ENCODE results near the gene LRRC55.

Gene LRRC55

DNA sequence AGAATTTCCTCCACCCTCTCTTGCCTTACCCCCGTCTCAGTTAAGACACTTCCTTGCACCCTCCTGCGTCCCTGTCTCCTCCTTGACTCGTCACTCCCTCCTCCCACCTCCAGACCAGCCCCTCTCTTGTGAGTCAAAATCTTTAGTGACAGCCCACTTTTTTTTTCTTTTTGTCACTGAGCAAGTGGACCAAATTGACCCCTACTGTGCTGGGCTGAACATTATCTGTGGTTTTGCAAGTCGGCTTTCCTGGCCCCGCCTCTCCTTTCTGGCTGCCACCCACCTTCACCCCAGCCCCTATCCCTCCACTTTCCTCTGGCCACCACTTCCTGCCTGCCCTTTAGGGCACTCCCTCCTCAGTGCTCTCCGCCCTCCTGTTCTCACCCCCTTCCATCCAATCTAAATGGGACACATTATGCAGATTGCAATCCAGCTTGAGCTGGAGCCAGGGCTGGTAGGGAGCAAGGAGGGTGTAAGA lies 55.5 kb downstream of the LRRC55 start, which contains the start of gene APLNR:
APLNR (minus strand) TSS at position 47 of the 478 bp plus-strand sequence. CDS start 246 bp downstream, outside the sequence.
- no peak for DNase-seq (ENCODE audit: low read depth)

DNA sequence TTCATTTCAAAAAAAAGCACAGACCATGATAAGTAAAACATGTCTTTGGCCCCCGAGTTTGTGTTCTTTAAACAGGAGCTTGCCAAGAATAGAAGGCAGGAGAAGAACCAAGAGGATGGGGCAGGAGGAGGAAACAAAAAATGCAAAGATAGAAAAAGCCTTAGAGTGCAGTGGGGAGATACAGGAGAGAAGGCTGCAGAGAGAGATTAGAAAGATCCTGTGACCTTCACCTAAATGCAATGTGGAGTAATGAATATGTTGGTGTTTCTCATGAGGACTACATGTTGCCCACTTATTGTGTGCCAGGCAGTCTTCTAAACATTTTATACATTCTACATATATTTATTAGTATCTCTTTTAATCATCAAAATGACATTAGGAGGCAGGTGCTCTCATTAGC lies 57.6 kb downstream of the LRRC55 start:
- no peak for DNase-seq (ENCODE audit: low read depth)

- DNase-seq (ENCODE audit: low read depth) = no peak
Observed at GRCh38 chr11:57240007-57240406, 58.3 kb downstream of the LRRC55 start.

GRCh38 chr11:57240757-57241156 lies 59.0 kb downstream of the LRRC55 start:
- no peak for DNase-seq (ENCODE audit: low read depth)
